Thyroid gland (tissue), 4 donors: Measurements from ENCODE around the gene ANKRD9. TPM values are rescaled to one million over a fixed set of nuclear protein-coding genes. Genes with fewer than 3 reads are reported as not detected.

ENCODE experiments used
- DNase-seq, 2 donors: peaks; one replicate each; pipeline ENCODE4 v3.0.0-alpha.2; 2019
- H3K27ac ChIP-seq, 3 donors: fragments of 200-600 bp; sonication (generic); 1 replicate in 2 of 3; 2 replicates in 1 of 3; pipeline ENCODE4 v1.5.1; 2016 to 2019; ENCODE audit warnings: mild to moderate bottlenecking in 1 of 3, moderate library complexity in 1 of 3
- H3K27me3 ChIP-seq: fragments of 200-600 bp; sonication (generic); one replicate; pipeline ENCODE4 v1.5.1; 2019
- H3K36me3 ChIP-seq, 2 donors: fragments of 200-600 bp; sonication (generic); one replicate each; pipeline ENCODE4 v1.5.1; 2016 to 2019
- H3K4me1 ChIP-seq, 2 donors: fragments of 200-600 bp; sonication (generic); one replicate each; pipeline ENCODE4 v1.5.1; 2017 to 2019
- H3K4me3 ChIP-seq, 3 donors: fragments of 200-600 bp; sonication (generic); replicated peaks in 1 of 3; 1 replicate in 2 of 3; 2 replicates in 1 of 3; pipeline ENCODE4 v1.5.1; 2016; ENCODE audit warnings: mild to moderate bottlenecking in 1 of 3
- H3K9me3 ChIP-seq: fragments of 200-600 bp; sonication (generic); one replicate; pipeline ENCODE4 v1.5.1; 2017
- POLR2A ChIP-seq, 2 donors: fragments of 450-650 bp; IDR thresholded peaks; one replicate each; pipeline ENCODE4 v1.6.1; 2017; ENCODE audit warnings: antibody characterized with exemption in 2 of 2, mild to moderate bottlenecking in 2 of 2, moderate library complexity in 1 of 2
- WGBS, 2 donors: methylation state at CpG; one replicate each; pipeline ENCODE4 v1.1.5; 2017; 5-methylcytosine and 5-hydroxymethylcytosine counted together
- intact Hi-C: fragments of 100-400 bp; cut with DNase I; formaldehyde crosslinking; loops from one replicate; pipeline ENCODE4 v1.15.1; 2023
- total RNA-seq, 4 donors: library from RNA; depleted of rRNA; stranded (reverse); fragments of >200 nt; gene quantifications; one replicate each; pipeline ENCODE4 v1.2.3, GENCODE V29; 2016
- TF ChIP-seq, protein P1 (sequence below), 6 experiments: fragments of 200-600 bp in 3 of 6; fragments of 450-650 bp in 3 of 6; sonication (generic) in 3 of 6; IDR thresholded peaks; one replicate each; pipeline ENCODE4 v1.5.1; 2016 to 2019; ENCODE audit warnings: antibody characterized with exemption in 6 of 6, mild to moderate bottlenecking in 2 of 6, inconsistent platforms in 1 of 6, moderate library complexity in 1 of 6

Gene ANKRD9
- total RNA-seq, 4 donors from 2014 or later, result 36.4 to 62.8 (median 55.0) TPM

- Histone ChIP-seq H3K9me3 (no peaks in the 10 kb centered on the region), H3K36me3 (no peaks in the 10 kb centered on the region), H3K27ac (no peak overlapping the region), H3K4me3 (no peak overlapping the region), H3K27me3 (no peaks in the 10 kb centered on the region), H3K4me1 (peaks cover 14 to 23% of the 10 kb centered on the region in 2 donors)
- intact Hi-C loops, result no loop called here
- WGBS, 2 donors, result 98 to 100% methylated on average over 6 to 11 of the region's 11 CpGs
- TF ChIP-seq POLR2A (IDR thresholded peaks at IDR 0.05), result no peak
- TF ChIP-seq, protein P1, sequence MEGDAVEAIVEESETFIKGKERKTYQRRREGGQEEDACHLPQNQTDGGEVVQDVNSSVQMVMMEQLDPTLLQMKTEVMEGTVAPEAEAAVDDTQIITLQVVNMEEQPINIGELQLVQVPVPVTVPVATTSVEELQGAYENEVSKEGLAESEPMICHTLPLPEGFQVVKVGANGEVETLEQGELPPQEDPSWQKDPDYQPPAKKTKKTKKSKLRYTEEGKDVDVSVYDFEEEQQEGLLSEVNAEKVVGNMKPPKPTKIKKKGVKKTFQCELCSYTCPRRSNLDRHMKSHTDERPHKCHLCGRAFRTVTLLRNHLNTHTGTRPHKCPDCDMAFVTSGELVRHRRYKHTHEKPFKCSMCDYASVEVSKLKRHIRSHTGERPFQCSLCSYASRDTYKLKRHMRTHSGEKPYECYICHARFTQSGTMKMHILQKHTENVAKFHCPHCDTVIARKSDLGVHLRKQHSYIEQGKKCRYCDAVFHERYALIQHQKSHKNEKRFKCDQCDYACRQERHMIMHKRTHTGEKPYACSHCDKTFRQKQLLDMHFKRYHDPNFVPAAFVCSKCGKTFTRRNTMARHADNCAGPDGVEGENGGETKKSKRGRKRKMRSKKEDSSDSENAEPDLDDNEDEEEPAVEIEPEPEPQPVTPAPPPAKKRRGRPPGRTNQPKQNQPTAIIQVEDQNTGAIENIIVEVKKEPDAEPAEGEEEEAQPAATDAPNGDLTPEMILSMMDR (IDR thresholded peaks at IDR 0.05), result no peak
- DNase-seq, result no peak
Observed at GRCh38 chr14:102506626-102506925, 3.0 kb downstream of the ANKRD9 start.

GRCh38 chr14:102505775-102506625, 3.6 kb downstream of the ANKRD9 start:
- no peak overlapping the region for H3K27ac ChIP-seq
- H3K27me3 ChIP-seq, result no peaks in the 10 kb centered on the region
- TF ChIP-seq, protein P1 (IDR thresholded peaks at IDR 0.05), result no peak
- TF ChIP-seq POLR2A (IDR thresholded peaks at IDR 0.05), result no peak
- no peak overlapping the region for H3K4me3 ChIP-seq
- intact Hi-C loops, result no loop called here
- no peaks in the 10 kb centered on the region for H3K9me3 ChIP-seq
- DNase-seq, result no peak
- no peaks in the 10 kb centered on the region for H3K36me3 ChIP-seq
- H3K4me1 ChIP-seq, result peaks cover 14 to 22% of the 10 kb centered on the region in 2 donors
- WGBS, 2 donors, result 89 to 96% methylated on average over 11 to 18 of the region's 19 CpGs

DNA sequence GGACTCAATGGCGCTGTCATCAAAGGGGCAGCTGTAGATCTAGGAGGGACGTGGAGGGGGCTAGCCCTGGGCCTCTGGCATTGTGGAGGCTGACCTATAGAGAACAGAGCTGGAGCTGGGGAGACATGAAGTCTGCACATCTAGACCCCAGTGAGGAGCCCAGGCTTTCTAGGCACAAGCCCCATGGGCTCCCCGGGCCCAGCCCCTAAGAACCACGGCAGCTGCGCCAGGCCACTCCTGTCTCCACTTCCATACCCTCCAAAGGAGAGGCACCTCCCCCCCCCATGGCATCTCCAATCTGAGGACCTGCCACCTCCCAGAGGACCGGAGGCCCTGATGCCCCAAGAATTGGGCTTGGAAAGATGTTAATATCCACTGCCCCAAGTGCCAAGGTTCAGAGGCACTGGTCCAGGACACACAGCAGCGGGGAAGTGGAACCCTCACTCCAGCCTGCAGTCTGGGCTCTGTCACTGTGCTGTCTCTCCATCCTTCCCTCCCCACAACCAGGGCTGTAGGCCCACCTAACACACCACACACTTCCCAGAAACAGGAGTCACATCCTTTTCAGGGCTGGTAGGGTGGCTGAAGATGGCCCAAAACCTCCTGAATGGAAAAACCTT, 4.5 kb downstream of the ANKRD9 start:
- intact Hi-C loops, result no loop called here

DNA sequence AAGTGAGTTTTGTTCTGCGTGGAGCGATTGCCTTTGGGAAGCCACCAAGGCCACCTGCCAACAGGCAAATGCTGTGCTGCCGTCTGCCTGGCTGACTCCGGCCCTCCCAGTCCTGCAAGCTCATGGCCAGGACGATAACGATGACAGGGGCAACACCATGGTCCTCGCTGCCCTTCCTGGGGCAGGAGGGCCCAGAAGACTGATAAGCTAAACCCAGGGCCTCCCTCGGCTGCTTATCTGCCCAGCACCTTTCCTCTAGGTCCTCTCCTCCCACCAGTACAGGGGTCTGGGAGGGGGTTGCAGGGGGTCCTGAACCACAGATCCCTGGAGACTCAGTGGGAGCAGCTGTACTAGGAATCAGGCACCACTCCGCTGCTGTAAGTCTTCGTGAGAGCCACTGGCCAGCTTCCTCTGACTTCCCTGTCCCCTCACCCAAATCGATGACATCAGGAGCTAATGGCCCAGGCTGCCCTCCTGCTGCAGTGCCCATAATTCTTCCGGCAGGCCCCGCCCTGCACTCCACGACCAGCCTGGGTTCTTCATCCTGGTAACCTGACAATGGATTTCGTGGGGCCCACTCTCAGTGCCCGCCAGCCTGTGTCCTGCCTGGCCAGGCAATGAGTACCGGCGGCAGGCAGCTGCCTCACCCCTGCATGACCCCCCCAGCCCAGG, 5.1 kb downstream of the ANKRD9 start:
- peaks cover 12 to 28% of the 10 kb centered on the region in 2 donors for H3K4me1 ChIP-seq
- no peaks in the 10 kb centered on the region for H3K27me3 ChIP-seq
- peak overlapping the region in 1 of 3 donors; percentile 38 for H3K27ac ChIP-seq
- TF ChIP-seq, protein P1 (IDR thresholded peaks at IDR 0.05), result no peak
- no peak for TF ChIP-seq POLR2A (IDR thresholded peaks at IDR 0.05)
- no peaks in the 10 kb centered on the region for H3K36me3 ChIP-seq
- DNase-seq, result no peak
- no peak overlapping the region for H3K4me3 ChIP-seq
- WGBS, 2 donors, result 80 to 86% methylated on average over 10 to 11 of the region's 18 CpGs
- intact Hi-C loops, result no loop called here
- no peaks in the 10 kb centered on the region for H3K9me3 ChIP-seq

More for the DNA sequence above, 4.5 kb downstream of the ANKRD9 start:
- Histone ChIP-seq H3K4me1 (peaks cover 7 to 22% of the 10 kb centered on the region in 2 donors), H3K9me3 (no peaks in the 10 kb centered on the region), H3K27ac (no peak overlapping the region), H3K4me3 (no peak overlapping the region), H3K27me3 (no peaks in the 10 kb centered on the region), H3K36me3 (no peaks in the 10 kb centered on the region)
- no peak for DNase-seq
- no peak for TF ChIP-seq POLR2A (IDR thresholded peaks at IDR 0.05)
- TF ChIP-seq, protein P1 (IDR thresholded peaks at IDR 0.05), result no peak
- 84 to 100% methylated on average over 1 to 6 of the region's 7 CpGs for WGBS, 2 donors
